NCI-H2029 (cell line): ENCODE data around the gene ZNF76.

ENCODE experiments used
- DNase-seq: peaks from one replicate; lab custom pipeline; 2025; lab: John Stamatoyannopoulos, UW

ZNF76 gene

DNA sequence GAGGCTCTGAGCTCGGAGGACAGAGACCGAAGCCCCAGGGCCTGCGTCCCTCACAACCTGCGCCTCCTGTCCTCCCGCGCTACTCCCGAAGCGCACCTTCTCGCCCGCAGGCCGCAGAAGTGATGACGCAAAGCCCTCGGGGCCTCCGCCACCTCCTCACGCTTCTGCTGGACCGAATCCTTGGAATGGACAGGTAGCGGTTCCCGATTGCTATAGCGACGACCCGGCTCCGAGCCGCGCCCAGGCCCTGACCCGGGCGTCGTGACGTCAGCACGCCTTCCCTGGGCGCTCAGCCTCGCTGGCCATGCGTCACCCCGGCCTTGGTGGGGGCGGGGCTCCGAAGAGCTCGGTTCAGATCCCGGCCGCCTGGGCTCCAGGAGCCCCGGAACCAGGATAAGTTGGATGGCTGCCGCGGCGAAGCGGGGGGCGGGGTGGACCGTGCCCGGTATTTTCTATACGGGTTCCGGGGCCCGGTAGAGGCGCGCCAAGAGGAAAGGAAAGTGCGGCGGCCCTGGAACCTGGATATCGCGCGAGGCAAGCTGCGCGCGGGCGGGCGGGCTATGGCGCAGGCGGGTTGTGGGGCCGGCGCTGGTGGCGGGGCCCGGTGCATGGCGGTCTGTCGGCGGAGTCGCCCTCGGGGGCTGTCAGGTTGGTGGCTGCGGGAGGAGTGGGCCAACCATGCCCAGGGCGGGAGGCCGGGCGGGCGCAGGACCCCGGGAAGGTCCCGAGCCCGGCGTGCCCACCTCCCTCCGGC is at the start of gene ZNF76:
Gene ZNF76 (plus strand): TSS at position 542 of the 754 bp plus-strand sequence. CDS start 21,417 bp downstream, outside the sequence.
- DNase-seq = peak; percentile 96

DNA sequence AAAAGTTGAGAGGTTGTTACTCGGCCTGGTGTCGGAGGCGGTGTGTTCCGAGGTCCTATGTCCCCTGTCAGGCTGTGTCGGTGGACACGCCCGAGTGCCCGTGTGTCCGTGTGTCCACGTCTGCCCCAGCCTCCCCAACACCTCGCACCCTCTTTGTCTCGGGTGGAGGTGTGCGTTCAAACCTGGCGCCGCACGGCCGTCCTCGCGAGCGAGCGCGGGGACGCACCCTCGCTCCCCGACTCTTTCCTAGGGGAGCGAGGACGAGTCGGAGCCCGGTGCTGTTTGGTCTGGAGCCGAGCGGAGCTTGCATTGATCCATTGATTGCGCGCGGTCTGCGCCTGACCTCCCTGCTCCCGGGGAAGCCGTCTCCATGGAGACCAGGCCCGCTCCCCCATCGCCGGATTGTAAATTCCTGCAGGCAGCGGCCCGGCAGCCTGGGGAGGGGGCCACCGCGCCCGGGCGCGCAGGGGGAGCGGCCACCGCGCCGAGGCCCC is 46.2 kb upstream of the ZNF76 start:
- no peak for DNase-seq

GRCh38 chr6:35213824-35214756 is 45.4 kb upstream of the ZNF76 start, which contains the start of gene SCUBE3:
Gene SCUBE3, plus strand, starts transcription at chr6:35213956. Its CDS starts 463 bp downstream, at chr6:35214419.
- DNase-seq = no peak

DNA sequence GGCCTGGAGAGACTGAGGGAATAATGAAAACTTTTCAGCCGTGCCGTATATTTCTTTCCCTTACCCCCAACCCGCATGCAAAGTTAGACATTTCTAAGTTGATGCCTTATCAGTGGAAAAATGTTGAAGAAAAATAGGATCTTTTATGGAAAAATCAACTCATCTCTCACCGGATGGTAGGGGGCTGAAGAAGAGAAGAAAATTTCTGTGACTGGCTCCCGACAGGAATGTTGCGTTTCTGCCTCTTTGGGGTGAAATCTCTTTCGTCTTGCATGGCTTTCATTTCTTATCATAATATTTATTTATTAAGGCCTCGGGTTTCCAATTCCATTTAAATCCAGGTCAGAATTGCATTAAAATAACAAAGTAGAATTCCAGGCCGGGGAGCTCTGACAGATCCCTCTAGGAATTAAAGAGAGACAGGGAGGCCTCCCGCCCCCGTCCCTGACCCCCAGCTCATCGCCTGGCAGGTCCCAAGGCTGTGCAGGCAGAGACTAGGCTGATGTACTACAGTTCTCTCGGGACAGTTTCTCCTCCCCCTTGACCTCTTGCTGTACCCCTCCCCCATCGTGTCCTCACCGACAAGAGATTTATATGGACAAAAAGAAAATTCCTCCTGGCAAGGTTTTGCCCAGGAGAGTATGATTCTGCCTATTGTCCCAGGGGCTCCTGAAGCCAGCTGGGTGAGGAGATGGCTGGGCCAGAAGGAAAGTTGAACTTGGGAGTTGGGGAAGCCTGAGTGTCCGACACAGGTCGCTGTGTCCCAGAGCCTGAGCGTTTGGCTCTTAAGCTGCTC is 44.5 kb upstream of the ZNF76 start:
- DNase-seq = no peak

GRCh38 chr6:35215665-35216411 is 43.7 kb upstream of the ZNF76 start:
- no peak for DNase-seq

DNA sequence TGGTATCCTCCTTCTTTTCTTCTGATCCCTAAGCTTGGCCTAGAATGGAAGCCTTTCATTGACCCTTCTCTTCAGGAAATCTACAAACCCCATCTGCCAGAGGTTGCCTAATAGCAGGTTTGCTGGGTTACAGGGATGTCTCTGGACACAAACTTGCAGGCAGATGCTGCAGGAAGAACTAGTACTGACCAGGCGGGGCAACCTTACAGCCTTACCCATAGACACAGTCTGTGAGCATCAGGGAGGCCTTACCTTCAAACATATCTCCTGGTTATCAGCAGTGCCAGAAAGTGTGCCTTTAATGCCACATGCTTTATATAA is 43.2 kb upstream of the ZNF76 start:
- no peak for DNase-seq

DNA sequence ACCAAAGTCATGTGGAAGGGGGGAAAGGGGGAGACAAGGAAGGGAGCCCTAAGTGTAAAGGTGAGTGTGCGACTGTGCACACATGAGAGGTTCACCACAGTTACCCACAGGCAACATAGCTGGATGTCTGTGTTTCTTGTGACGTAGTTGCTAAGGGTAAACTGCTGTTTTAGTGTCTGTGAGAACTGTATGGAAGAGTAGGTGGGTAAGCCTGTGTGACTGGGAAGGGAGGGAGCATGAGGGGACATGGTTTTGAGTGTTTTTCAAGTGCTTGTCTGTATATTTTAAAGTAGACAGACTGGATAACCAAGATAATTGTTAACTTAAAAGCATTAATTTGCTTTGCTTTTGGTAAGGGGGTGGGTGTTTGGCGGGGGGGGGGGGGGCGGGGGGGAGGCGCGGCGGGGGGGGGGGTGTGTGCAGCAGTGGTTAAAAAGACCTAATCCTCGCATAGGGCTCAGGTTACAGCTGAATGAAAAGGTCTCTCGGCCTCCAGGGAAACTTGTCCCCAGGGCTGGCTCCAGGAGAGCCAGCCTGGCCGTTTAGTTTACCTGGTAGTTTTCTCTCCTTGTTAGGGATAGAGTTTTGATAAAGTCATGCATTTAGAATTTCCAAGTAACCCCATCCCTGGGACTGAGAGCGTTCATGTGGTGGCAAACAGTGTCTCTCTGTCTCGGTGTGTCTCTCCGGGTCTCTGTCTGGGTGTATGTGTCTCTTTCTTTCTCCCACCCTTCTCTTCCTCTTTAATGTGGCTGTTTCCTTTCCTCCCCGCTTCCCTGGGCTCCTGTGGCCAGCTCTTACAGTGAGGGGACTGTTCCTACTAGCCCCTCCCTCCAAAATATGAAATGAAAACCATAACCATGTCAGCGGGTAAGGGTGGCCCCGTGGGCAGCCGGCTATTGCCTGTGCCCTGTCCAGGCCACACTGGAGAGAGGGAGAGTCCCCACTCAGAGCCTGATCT is 42.4 kb upstream of the ZNF76 start:
- DNase-seq = no peak

DNA sequence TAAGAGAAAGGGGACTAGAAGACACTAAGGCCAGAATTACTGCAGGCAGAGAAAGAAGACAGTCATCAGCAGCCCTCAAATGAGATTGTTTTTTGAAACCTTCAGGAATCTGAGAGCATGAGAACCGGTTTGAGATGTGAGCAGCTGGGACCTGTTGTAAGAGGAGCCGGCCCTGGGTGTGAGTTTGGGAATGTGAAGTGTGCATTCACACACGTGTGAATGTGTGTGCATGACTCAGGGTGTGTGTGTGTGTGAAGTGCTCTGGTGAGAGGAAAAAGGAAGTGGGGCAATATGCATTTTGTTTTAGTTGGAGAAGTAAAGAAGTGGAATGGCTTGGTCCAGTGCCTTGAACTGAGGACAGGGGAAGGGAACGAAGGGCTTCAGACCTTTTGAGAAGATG is 41.5 kb upstream of the ZNF76 start:
- no peak for DNase-seq

DNA sequence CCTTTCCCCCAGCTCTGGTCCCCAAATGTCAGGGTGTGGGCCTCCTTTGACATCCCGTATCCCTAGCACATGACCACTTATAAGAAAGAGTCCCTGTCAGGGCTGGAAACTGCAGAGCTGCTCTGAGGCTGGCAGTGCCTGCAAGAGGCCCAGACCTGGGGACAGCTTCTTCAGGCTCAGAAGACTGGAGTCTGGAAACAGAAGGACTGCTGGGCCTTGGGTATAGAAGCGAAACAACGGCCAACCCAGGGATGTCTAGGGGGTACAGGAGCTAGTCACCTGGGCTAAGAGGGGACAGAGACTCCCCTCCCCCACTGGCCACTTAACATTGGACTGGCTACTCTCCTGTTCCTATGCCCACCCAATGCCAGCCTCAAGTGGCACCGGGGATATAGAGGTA is 41.1 kb upstream of the ZNF76 start:
- no peak for DNase-seq

GRCh38 chr6:35219683-35220326 is 39.7 kb upstream of the ZNF76 start:
- no peak for DNase-seq

DNA sequence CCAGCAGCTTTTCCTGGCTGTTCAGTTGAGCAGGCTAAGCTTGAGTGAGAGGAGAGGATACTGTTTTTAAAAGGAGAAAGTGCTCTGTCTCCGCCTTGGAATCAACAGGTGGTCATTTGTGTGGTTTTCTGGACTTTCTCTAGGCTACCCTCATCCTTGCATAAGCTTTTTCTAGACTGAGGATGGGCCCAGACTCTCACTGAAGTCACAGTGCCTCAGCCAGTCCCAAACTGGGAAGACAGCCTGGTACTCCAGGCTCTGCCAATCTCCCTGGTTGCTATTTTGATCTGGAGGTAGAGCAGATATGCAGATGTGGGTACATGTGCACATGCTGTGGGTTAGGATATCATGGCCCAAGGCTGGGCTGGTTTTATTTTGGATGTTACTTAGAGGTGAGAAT is 38.8 kb upstream of the ZNF76 start:
- no peak for DNase-seq

- DNase-seq = no peak
Observed at GRCh38 chr6:35223396-35223795, 36.1 kb upstream of the ZNF76 start.

DNA sequence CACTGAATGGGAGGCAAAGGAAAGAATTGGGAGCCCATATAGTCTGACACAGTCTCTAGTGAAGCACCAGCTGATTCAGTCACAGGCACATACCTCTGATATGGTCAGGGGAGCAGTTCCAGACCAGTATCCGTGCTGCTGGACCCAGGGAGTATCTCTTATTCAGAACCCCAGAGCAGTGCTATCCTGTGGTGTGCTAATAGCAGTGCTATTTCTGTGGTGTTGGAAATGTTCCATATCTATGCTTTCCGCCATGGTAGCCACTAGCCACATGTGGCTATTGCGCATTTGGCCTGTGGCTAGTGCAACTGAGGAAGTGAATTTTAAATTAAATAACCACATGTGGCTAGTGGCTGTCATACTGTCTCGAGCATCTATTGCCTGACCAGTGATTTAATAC is 34.8 kb upstream of the ZNF76 start:
- no peak for DNase-seq

- no peak for DNase-seq
Observed at GRCh38 chr6:35228481-35228880, 31.1 kb upstream of the ZNF76 start.

GRCh38 chr6:35229304-35229703 is 30.2 kb upstream of the ZNF76 start:
- no peak for DNase-seq

- peak; percentile 54 for DNase-seq
Observed at GRCh38 chr6:35230498-35230897, 29.0 kb upstream of the ZNF76 start.

- DNase-seq = no peak
Observed at GRCh38 chr6:35230950-35231349, 28.6 kb upstream of the ZNF76 start.

- no peak for DNase-seq
Observed at GRCh38 chr6:35231563-35231962, 28.0 kb upstream of the ZNF76 start.

DNA sequence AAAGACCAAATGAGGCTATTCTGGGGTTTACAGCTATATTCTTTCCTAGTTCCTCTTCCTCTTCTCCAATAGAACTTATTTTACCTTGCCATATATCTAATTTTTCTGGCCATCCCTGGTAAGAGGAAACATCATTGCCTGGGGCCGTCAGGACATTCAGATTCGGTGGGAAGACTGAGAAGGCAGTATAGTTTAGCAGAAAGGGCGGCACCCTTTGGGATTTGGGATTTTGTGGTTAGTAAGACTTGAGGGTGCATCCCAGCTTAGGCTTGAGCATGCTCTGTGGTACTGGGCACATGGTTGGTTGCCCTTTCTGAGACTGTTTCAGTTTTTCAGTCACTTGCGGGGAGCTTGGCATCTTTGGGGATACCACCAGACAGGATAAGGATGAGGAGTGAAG is 24.6 kb upstream of the ZNF76 start:
- DNase-seq = no peak

- no peak for DNase-seq
Observed at GRCh38 chr6:35236223-35236622, 23.3 kb upstream of the ZNF76 start.
